ENCODE measurements around the gene CD151.

The CD151 gene

GRCh38 chr11:843086-843734 is 10.5 kb downstream of the CD151 start:
- no peak for DNase-seq (ENCODE audit: low spot score)

GRCh38 chr11:843818-844692 is 11.3 kb downstream of the CD151 start:
- DNase-seq (ENCODE audit: low spot score), result no peak

DNA sequence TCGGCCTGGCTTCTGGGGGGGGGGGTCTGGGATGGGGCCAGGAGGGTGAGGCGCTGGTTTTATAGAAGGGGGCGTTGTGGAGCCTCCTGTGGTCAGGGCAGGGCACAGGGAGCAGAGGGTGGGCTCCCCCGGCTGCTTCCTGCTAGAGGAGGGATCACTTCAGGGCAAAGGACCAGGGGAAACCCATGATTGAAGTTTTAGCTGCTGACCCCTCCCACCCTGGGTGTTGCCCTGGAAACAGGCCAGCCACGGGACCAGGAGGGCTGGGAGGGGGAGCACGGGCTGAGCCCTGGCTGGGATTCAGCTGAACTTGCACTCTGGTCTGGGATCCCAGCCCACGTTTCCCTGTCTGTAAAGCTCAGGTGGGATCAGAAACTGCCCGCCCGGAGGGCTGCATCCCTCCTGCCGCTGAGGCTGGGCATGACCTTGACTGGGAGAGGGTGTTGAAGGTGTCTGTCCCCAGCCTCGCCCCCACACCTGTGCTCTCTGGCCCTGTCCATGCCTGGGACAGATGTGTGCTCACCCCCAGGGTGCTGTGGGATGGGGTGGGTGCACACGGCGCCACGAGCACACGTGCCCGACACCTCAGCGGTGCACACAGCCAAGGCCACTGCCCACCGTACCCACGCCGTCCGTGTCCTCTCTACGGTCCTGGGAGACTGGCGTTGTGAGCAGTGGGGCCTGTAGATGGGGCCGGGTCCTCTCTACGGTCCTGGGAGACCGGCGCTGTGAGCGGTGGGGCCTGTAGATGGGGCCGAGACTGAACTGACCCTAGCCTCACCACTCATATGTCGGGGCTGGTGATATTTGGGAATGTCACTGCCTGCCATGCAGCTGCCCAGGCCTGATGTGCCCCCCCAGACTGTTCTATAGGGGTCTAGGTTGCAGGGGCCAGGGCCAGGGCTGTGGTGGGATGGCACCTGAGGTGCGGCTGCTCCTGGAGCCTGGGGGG is 12.2 kb downstream of the CD151 start:
- no peak for DNase-seq (ENCODE audit: low spot score)

GRCh38 chr11:845872-846495 is 13.2 kb downstream of the CD151 start:
- DNase-seq (ENCODE audit: low spot score), result no peak

DNA sequence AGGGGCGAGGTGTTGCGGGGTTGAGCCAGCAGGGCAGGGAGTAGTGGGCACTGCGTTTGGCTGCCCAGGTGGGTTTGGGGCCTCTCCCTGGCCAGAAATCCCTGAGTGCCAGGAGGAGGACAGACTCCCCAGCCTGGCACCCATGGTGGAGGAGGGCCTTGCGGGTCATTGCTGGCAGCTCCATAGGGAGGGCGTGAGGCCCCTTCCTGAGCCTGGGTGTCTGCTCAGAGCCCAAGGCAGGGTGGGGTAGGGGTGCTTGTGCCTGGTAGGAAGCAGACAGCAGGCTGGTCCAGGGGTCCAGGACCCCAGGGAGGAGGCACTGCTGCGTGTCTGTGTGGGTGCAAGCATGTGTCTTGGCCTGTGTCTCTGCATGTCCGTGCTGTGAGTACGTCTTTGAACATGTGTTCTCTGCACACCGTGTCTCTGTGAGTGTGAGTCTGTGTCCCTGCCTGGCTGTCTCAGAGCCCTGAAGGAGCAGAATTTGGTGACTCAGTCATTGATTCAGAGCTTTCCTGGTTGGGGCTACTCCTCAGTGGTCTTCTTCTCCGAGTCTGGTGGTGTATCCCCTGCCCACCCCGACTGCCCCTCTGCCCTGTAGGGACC is 13.8 kb downstream of the CD151 start:
- DNase-seq (ENCODE audit: low spot score), result no peak

GRCh38 chr11:847876-848275 is 15.1 kb downstream of the CD151 start:
- no peak for DNase-seq (ENCODE audit: low spot score)

DNA sequence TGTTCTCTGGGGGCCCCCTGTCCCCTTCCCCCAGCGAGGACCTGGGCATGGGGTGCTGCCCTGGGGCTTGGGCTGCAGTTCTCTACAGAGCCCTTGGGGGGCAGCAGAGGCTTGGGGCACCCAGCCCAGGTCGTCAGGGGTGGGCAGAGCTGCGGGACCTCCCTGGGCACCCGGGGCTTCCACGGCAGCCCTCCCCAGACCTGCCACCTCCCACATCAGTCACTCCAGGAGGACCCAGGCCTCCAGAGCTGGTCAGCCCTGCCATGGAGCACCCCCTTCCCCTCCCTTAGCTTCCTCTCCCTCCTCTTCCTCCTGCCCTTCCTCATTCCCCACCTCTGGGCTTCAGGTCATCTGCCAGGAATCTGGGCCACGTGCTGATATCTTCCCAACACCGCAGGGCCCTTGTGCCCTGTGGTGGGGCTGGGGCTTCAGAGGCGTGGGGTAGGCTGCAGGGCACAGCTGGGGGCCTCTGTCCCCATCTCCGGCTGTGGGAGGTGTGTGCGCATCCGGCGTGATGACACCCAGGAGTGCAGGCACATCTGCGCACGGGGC is 15.7 kb downstream of the CD151 start:
- peak; percentile 82 for DNase-seq (ENCODE audit: low spot score)

GRCh38 chr11:849104-849824 is 16.5 kb downstream of the CD151 start:
- peak; percentile 54 for DNase-seq (ENCODE audit: low spot score)

- peak; percentile 45 for DNase-seq (ENCODE audit: low spot score)
These were observed 17.4 kb downstream of the CD151 start for GRCh38 chr11:849951-850774.

DNA sequence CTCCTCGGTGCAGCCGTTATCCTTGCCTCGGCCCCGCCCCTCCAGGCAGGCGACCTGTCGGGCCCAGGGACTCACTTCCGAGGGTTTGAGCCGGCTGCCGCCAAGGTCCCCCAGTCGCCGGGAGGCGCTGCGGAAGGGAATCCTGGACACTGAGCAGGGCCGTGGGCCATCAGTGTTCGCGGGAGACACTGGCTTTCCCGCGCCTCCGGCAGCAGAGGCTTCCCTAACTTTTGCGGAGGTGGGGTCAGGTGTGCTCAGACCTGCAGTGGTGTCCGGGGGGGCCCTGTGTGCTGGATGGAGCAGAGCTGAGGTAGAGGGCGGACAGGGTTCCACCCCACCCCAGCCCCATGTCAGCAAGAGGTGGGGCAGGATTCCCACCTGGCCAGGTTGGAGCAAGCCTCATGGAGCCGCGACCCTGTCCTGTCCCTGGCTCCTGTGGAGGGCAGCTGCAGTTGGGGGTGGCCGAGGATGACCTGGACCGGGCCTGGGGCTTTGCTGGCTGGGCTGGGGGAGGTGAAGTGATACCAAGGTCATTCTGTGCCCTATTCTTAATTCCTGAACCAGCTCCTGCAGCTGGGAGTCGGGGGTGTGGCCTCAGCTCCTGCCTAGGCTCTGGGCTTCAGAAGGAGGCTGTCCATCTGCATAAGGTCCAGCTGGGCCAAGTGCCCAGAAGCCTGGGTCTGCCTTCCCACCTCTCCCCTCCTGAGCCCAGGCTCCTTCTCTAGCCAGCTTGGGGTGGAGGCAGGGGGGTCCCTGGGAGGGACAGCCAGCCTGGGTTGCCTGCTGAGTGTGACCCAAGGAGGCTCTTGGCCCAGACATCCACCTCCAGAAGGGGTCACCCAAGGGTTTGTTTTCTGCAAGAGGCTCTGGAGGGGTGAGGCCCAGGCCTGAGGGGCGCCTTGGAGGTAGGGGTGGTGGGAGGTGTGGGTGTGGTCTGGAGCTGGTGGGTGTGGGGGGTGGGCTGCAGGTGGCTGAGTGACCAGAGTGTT is 18.3 kb downstream of the CD151 start:
- peak; percentile 44 for DNase-seq (ENCODE audit: low spot score)

GRCh38 chr11:852762-853161 is 20.0 kb downstream of the CD151 start:
- no peak for DNase-seq (ENCODE audit: low spot score)

DNA sequence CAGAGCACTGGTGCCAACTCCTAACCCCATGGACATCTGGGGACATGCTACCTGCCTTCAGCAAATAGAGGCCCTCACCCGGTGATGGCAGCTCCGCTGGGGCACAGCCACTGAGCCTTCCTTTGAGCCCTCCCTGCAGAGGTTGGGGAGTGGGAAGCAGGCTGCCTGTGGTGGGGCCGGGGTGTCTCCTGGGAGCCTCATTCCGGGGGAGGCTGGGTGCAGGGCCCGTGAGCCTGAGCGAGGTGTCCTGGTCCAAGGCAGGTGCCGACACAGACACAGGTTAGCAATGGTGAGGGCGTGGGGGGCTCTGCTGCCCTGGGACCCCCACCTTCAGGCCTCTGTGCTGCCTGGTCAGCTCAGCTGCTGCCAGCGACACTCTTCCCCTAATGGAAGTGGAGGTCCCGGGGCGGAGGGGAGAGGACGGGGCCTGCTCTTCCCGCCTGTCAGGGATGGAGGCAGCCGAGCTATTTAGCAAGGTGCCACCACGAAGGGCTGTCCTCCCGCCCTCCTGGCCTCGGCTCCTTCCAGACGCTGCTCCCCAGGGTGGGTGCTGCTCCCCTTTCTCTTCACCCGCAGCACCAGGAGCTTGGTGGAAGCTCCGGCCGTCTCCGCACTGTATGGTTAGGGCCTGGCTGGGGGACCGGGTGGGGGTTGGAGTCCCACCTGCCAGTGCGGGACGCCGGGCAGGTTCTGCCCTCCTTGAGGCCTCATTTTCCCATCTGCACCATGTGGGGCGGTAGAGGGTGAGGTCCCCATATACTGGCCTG is 21.1 kb downstream of the CD151 start:
- no peak for DNase-seq (ENCODE audit: low spot score)

DNA sequence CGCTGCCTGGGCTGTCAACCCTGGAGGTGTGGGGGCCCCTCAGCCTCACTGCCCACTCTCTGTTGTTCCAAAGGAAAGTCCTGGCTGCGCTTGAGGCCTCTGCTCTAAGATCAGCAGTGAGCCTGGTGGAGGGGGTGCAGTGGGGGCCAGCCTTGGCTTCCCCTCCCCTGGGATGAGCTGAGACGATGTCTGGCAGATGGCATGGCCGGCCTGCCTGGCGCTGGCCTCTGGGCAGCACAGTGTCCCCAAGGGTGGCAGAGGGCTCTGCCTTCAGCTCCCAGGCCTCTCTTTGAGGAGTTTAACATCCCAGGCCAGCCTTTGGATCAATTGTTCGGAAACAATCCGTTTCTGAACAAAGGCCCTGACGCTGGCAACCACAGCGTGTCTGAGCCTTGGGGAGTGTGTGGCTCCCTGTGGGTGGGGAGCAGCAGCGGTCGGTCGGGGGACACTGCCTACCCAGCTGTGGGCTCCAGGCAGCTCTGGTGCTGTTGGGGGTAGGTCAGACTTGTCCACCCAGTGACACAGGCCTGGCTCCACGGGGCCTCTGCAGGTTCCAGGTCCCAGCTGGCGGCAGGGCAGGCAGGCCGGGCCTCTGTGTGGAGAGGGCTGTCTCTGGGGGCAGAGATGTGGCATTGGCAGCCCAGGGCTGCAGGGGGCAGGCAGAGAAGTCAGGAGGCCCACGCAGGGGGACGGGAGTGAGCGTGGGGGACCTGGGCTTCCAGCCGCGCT is 22.0 kb downstream of the CD151 start:
- no peak for DNase-seq (ENCODE audit: low spot score)

DNA sequence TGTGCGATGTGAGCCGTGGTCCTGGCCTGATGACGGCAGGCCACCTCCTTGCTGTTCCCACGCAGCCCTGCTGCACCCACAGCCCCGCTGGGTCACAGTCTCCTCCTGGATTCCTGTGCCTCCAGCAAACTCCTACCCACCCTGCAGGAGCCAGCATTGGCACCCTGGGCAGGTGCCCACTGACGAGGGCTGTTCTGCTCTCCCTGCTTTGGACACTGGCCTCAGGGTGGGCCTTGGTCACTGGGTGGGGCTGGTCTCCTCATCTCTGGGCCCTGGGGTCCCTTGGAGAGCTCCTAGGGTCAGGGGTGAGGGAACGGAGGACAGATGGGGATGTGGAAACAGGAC is 22.6 kb downstream of the CD151 start:
- DNase-seq (ENCODE audit: low spot score), result no peak

- no peak for DNase-seq (ENCODE audit: low spot score)
These were observed 23.0 kb downstream of the CD151 start for GRCh38 chr11:855796-856195.

DNA sequence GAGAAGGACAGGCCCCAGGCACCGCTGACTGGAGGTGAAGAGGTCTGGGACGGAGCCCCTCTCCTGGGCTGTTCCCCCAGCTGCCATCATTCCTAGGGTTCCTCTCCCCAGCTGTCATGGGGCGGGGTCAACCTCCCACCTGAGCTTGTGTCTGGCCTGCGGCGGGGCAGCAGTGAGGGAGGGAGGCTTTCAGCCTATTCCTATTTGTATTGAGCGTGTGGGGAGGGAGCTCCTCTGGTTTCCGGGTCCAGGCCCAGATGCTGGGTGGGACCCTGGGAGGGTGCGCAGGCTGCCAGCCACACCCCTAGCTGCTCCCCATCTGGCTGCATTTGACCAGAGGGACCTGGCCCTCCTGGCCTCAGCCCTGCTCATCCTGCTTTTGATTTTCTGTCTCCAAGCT is 23.6 kb downstream of the CD151 start:
- DNase-seq (ENCODE audit: low spot score), result no peak
